Thyroid gland (tissue), 4 donors: ENCODE measurements around the gene MTF1. TPM values are rescaled to one million over a fixed set of nuclear protein-coding genes. Genes with fewer than 3 reads are reported as not detected.

Experiments
- DNase-seq, 2 donors: peaks; one replicate each; pipeline ENCODE4 v3.0.0-alpha.2; 2019
- H3K27ac ChIP-seq, 3 donors: fragments of 200-600 bp; sonication (generic); 1 replicate in 2 of 3; 2 replicates in 1 of 3; pipeline ENCODE4 v1.5.1; 2016 to 2019; ENCODE audit warnings: mild to moderate bottlenecking in 1 of 3, moderate library complexity in 1 of 3
- H3K27me3 ChIP-seq: fragments of 200-600 bp; sonication (generic); one replicate; pipeline ENCODE4 v1.5.1; 2019
- H3K36me3 ChIP-seq, 2 donors: fragments of 200-600 bp; sonication (generic); one replicate each; pipeline ENCODE4 v1.5.1; 2016 to 2019
- H3K4me1 ChIP-seq, 2 donors: fragments of 200-600 bp; sonication (generic); one replicate each; pipeline ENCODE4 v1.5.1; 2017 to 2019
- H3K4me3 ChIP-seq, 3 donors: fragments of 200-600 bp; sonication (generic); replicated peaks in 1 of 3; 1 replicate in 2 of 3; 2 replicates in 1 of 3; pipeline ENCODE4 v1.5.1; 2016; ENCODE audit warnings: mild to moderate bottlenecking in 1 of 3
- H3K9me3 ChIP-seq: fragments of 200-600 bp; sonication (generic); one replicate; pipeline ENCODE4 v1.5.1; 2017
- CTCF ChIP-seq, 6 experiments: fragments of 200-600 bp in 3 of 6; fragments of 450-650 bp in 3 of 6; sonication (generic) in 3 of 6; IDR thresholded peaks; one replicate each; pipeline ENCODE4 v1.5.1; 2016 to 2019; ENCODE audit warnings: antibody characterized with exemption in 6 of 6, mild to moderate bottlenecking in 2 of 6, inconsistent platforms in 1 of 6, moderate library complexity in 1 of 6
- POLR2A ChIP-seq, 2 donors: fragments of 450-650 bp; IDR thresholded peaks; one replicate each; pipeline ENCODE4 v1.6.1; 2017; ENCODE audit warnings: antibody characterized with exemption in 2 of 2, mild to moderate bottlenecking in 2 of 2, moderate library complexity in 1 of 2
- WGBS, 2 donors: methylation state at CpG; one replicate each; pipeline ENCODE4 v1.1.5; 2017; 5-methylcytosine and 5-hydroxymethylcytosine counted together
- intact Hi-C: fragments of 100-400 bp; cut with DNase I; formaldehyde crosslinking; loops from one replicate; pipeline ENCODE4 v1.15.1; 2023
- total RNA-seq, 4 donors: library from RNA; depleted of rRNA; stranded (reverse); fragments of >200 nt; gene quantifications; one replicate each; pipeline ENCODE4 v1.2.3, GENCODE V29; 2016

Gene MTF1
- total RNA-seq, 4 donors from 2014 or later: 4.0 to 6.9 (median 5.7) TPM

GRCh38 chr1:37794372-37795339 lies 64.7 kb downstream of the MTF1 start:
- Histone ChIP-seq H3K36me3 (no peaks in the 10 kb centered on the region), H3K27ac (no peak overlapping the region), H3K27me3 (no peaks in the 10 kb centered on the region), H3K4me3 (peak overlapping the region in 1 of 3 donors; percentile 46), H3K9me3 (no peaks in the 10 kb centered on the region), H3K4me1 (peaks cover 11 to 18% of the 10 kb centered on the region in 2 donors)
- no peak for DNase-seq
- TF ChIP-seq CTCF (IDR thresholded peaks at IDR 0.05) (no peak), POLR2A (IDR thresholded peaks at IDR 0.05) (no peak)
- intact Hi-C loops: no loop called here
- WGBS, 2 donors: 26 to 35% methylated on average over 16 to 18 of the region's 59 CpGs

- TF ChIP-seq CTCF (IDR thresholded peaks at IDR 0.05) (no peak), POLR2A (IDR thresholded peaks at IDR 0.05) (no peak)
- no peak within 1 kb of the TSS for H3K27ac ChIP-seq
- H3K27me3 ChIP-seq: no peaks in the 10 kb centered on the region
- intact Hi-C loops: no loop called here
- H3K4me3 ChIP-seq: peak within 1 kb of the TSS in 2 of 3 donors; percentile 46 to 53
- peak; percentile 40 to 42 for DNase-seq
- H3K4me1 ChIP-seq: peaks cover 11 to 18% of the 10 kb centered on the region in 2 donors
- H3K36me3 ChIP-seq: no peaks in the 10 kb centered on the region
- no peaks in the 10 kb centered on the region for H3K9me3 ChIP-seq
- 0% methylated on average over 11 to 16 of the region's 82 CpGs for WGBS, 2 donors
Observed at GRCh38 chr1:37793773-37794371, 65.5 kb downstream of the MTF1 start, which contains the start of gene MANEAL. TSS of gene MANEAL (plus strand) at chr1:37793847. CDS start at chr1:37794183, 336 bp downstream.

- Histone ChIP-seq H3K27me3 (no peaks in the 10 kb centered on the region), H3K9me3 (no peaks in the 10 kb centered on the region), H3K27ac (no peak overlapping the region), H3K36me3 (no peaks in the 10 kb centered on the region), H3K4me1 (peaks cover 11 to 18% of the 10 kb centered on the region in 2 donors), H3K4me3 (peak overlapping the region in 1 of 3 donors; percentile 46)
- TF ChIP-seq POLR2A (IDR thresholded peaks at IDR 0.05): no peak
- TF ChIP-seq CTCF (IDR thresholded peaks at IDR 0.05): no peak
- 39 to 48% methylated on average over 18 to 22 of the region's 36 CpGs for WGBS, 2 donors
- intact Hi-C loops: no loop called here
- DNase-seq: no peak
Observed at GRCh38 chr1:37792943-37793686, 66.3 kb downstream of the MTF1 start.

GRCh38 chr1:37782491-37782890 lies 76.9 kb downstream of the MTF1 start:
- Histone ChIP-seq H3K27me3 (no peaks in the 10 kb centered on the region), H3K9me3 (no peaks in the 10 kb centered on the region), H3K4me3 (no peak overlapping the region), H3K27ac (no peak overlapping the region), H3K36me3 (no peaks in the 10 kb centered on the region), H3K4me1 (no peaks in the 10 kb centered on the region)
- intact Hi-C loops: no loop called here
- WGBS, 2 donors: 79 to 81% methylated on average over 16 to 17 of the region's 17 CpGs
- no peak for DNase-seq
- TF ChIP-seq CTCF (IDR thresholded peaks at IDR 0.05): no peak
- TF ChIP-seq POLR2A (IDR thresholded peaks at IDR 0.05): no peak
